Endothelial cell of umbilical vein (primary cell): ENCODE data around the gene UFSP2. TPM values are rescaled to one million over a fixed set of nuclear protein-coding genes. Genes with fewer than 3 reads are reported as not detected.

Experiments used
- BruUV-seq: library from RNA; stranded (reverse); fragments of 400-500 nt; replicated peaks from 2 replicates; lab custom pipeline; 2021; lab: Mats Ljungman, UMichigan
- CTCF ChIA-PET: fragments of 300-600, 350-600 bp; sonication (Branson Sonifier 250); formaldehyde crosslinking; loops from one replicate; lab custom pipeline; 2021; ENCODE audit warnings: antibody characterized with exemption, inconsistent platforms; lab: Charles Lee
- POLR2A ChIA-PET: fragments of 300-600, 350-600 bp; sonication (Branson Sonifier 250); formaldehyde crosslinking; loops from one replicate; lab custom pipeline; 2021; ENCODE audit warnings: antibody characterized with exemption, inconsistent platforms; lab: Charles Lee
- DNase-seq: peaks from one replicate; pipeline ENCODE4 v3.0.0-alpha.2; 2011; ENCODE audit warnings: low read depth, low spot score
- FAIRE-seq: peaks from 2 replicates; lab custom pipeline; 2011; peaks lifted over from hg19 to GRCh38; lab: Jason Lieb, UNC
- H2AFZ ChIP-seq: 2 replicates; pipeline ENCODE4 v1.6.0; 2012; ENCODE audit warnings: low read depth, low read length, control low read depth, inconsistent platforms
- H3K27ac ChIP-seq: 2 replicates; pipeline ENCODE4 v1.5.1; 2011; ENCODE audit warnings: low read depth, mild to moderate bottlenecking, control low read depth, low read length, moderate library complexity; ENCODE audit not compliant: insufficient read depth
- H3K27me3 ChIP-seq, 2 experiments: 2 replicates each; pipeline versions ENCODE4 v1.6.0 to v1.6.1; 2011; ENCODE audit warnings: low read length in 2 of 2, mixed read lengths in 1 of 2; ENCODE audit not compliant: control insufficient read depth in 2 of 2, insufficient read depth in 2 of 2
- H3K36me3 ChIP-seq, 2 experiments: 2 replicates in 1 of 2; 3 replicates in 1 of 2; pipeline ENCODE4 v1.5.1; 2011; ENCODE audit warnings: low read length in 2 of 2, mild to moderate bottlenecking in 1 of 2, moderate library complexity in 1 of 2; ENCODE audit not compliant: control insufficient read depth in 2 of 2, insufficient read depth in 2 of 2; ENCODE audit errors: extremely low read depth in 1 of 2
- H3K4me1 ChIP-seq: 3 replicates; pipeline ENCODE4 v1.5.1; 2011; ENCODE audit warnings: mild to moderate bottlenecking, low read length; ENCODE audit not compliant: control insufficient read depth, insufficient read depth; ENCODE audit errors: extremely low read depth
- H3K4me2 ChIP-seq: 2 replicates; pipeline ENCODE4 v1.6.1; 2011; ENCODE audit warnings: low read length, control low read depth, mixed read lengths; ENCODE audit not compliant: insufficient read depth
- H3K4me3 ChIP-seq, 3 experiments: fragments of 200-600 bp in 1 of 3; sonication (generic), shearing (Covaris generic) in 1 of 3; replicated peaks in 1 of 3; 2 replicates each; pipeline ENCODE4 v1.5.1; 2011 to 2016; ENCODE audit warnings: control low read depth in 3 of 3, low read length in 3 of 3, mild to moderate bottlenecking in 2 of 3, inconsistent platforms in 1 of 3, low read depth in 1 of 3, moderate library complexity in 1 of 3; ENCODE audit not compliant: insufficient read depth in 1 of 3
- H3K79me2 ChIP-seq: 2 replicates; pipeline ENCODE4 v1.6.0; 2012; ENCODE audit warnings: low read length, inconsistent platforms; ENCODE audit not compliant: control insufficient read depth, insufficient read depth
- H3K9ac ChIP-seq: replicated peaks from 2 replicates; pipeline ENCODE3; 2011; ENCODE audit warnings: low read length, control low read depth; ENCODE audit not compliant: insufficient read depth; ENCODE audit errors: extremely low read depth
- H3K9me1 ChIP-seq: replicated peaks from 3 replicates; pipeline ENCODE4 v1.6.0; 2011; ENCODE audit warnings: mild to moderate bottlenecking, low read length; ENCODE audit not compliant: control insufficient read depth, insufficient read depth; ENCODE audit errors: extremely low read depth
- H3K9me3 ChIP-seq: replicated peaks from 2 replicates; pipeline ENCODE4 v1.5.1; 2012; ENCODE audit warnings: low read length, inconsistent platforms; ENCODE audit not compliant: control insufficient read depth, insufficient read depth
- H4K20me1 ChIP-seq: replicated peaks from 2 replicates; pipeline ENCODE3; 2011; ENCODE audit warnings: mild to moderate bottlenecking, low read length; ENCODE audit not compliant: control insufficient read depth, insufficient read depth; ENCODE audit errors: extremely low read depth
- CTCF ChIP-seq, 2 donors: IDR thresholded peaks; 1 replicate in 1 of 2; 2 replicates in 1 of 2; pipeline ENCODE4 v1.5.1; 2011; ENCODE audit warnings: low read length in 2 of 2, mild to moderate bottlenecking in 2 of 2, moderate library complexity in 2 of 2, control low read depth in 1 of 2, inconsistent platforms in 1 of 2, low read depth in 1 of 2; ENCODE audit not compliant: insufficient read depth in 1 of 2; ENCODE audit errors: extremely low read depth in 1 of 2
- EZH2 ChIP-seq: IDR thresholded peaks from 2 replicates; pipeline ENCODE4 v1.6.1; 2012; ENCODE audit warnings: borderline replicate concordance, low read depth, mild to moderate bottlenecking, moderate library complexity, low read length, inconsistent platforms; ENCODE audit not compliant: severe bottlenecking
- FOS ChIP-seq: IDR thresholded peaks from 2 replicates; pipeline ENCODE4 v1.6.1; 2011; ENCODE audit warnings: mild to moderate bottlenecking, low read length, moderate library complexity, borderline replicate concordance; ENCODE audit not compliant: insufficient read depth
- GATA2 ChIP-seq: IDR thresholded peaks from 2 replicates; pipeline ENCODE4 v1.7.0; 2011; ENCODE audit warnings: low read depth, mild to moderate bottlenecking, moderate library complexity, mixed read lengths, low read length; ENCODE audit not compliant: insufficient read length, insufficient read depth
- JUN ChIP-seq: IDR thresholded peaks from 2 replicates; pipeline ENCODE4 v1.6.1; 2011; ENCODE audit warnings: borderline replicate concordance, low read depth; ENCODE audit not compliant: insufficient read length, insufficient read depth
- MAX ChIP-seq: IDR thresholded peaks from 2 replicates; pipeline ENCODE4 v1.6.1; 2011; ENCODE audit not compliant: insufficient read depth, insufficient read length
- MYC ChIP-seq: IDR thresholded peaks from one replicate; pipeline ENCODE4 v1.6.1; 2011; ENCODE audit warnings: mild to moderate bottlenecking, low read depth, low read length
- POLR2A ChIP-seq: IDR thresholded peaks from 2 replicates; pipeline ENCODE4 v1.6.1; 2012; ENCODE audit warnings: low read depth, mild to moderate bottlenecking, control low read depth, low read length
- POLR2AphosphoS5 ChIP-seq: IDR thresholded peaks from 2 replicates; pipeline ENCODE4 v1.6.1; 2012; ENCODE audit warnings: low read depth, mild to moderate bottlenecking, control low read depth, low read length, moderate library complexity; ENCODE audit not compliant: insufficient read depth
- dilution Hi-C: fragments of 300-500 bp; cut with MboI; formaldehyde crosslinking; loops from one replicate; pipeline ENCODE4 v1.15.0; 2019; ENCODE audit warnings: low sequenced_read_pairs; ENCODE audit not compliant: extremely low pct_ligation_motif_present
- intact Hi-C: fragments of 100-400 bp; cut with micrococcal nuclease; formaldehyde crosslinking; loops from one replicate; pipeline ENCODE4 v1.10.0; 2022
- polyA plus RNA-seq, 4 experiments: library from polyadenylated mRNA; depleted of rRNA in 3 of 4; stranded (reverse) in 3 of 4; unstranded in 1 of 4; fragments of >200 nt; gene quantifications; 2 replicates each; pipeline versions ENCODE4 v1.2.1 to v1.2.3, GENCODE V29; 2011 to 2012; ENCODE audit warnings: missing spikeins in 1 of 4
- total RNA-seq: library from RNA; stranded (reverse); gene quantifications from 2 replicates; pipeline ENCODE4 v1.2.3, GENCODE V29; 2021

UFSP2 gene
- total and polyA plus RNA-seq, 2 donors (not counting 3 experiments of a cell fraction or from before 2014, with no cell fraction given): 25.2 to 26.7 TPM

DNA sequence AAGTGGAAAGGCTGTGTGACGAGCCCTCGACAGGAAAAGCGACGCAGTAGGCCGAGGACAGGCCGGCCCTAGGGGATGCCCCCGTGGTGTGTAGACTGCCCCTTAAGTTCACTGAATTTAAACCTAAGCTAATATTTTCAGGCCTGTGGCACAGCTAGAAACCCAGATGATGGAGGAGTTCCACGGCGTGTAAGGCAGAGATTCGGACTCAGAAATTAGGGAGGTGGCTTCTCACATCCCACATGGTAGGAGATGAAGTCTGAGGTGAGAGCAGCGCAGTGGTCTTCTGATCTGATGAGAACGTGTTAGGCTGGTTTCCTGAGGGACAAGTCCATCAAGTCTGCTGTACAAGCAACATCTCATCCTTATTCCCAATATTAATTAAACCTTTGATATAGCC lies 37.8 kb downstream of the UFSP2 start:
- Histone ChIP-seq H3K9ac (no peak overlapping the region), H3K27ac (no peak overlapping the region), H3K36me3 (no peaks in the 10 kb centered on the region), H3K4me1 (peaks cover 19% of the 10 kb centered on the region), H3K9me3 (no peaks in the 10 kb centered on the region), H3K4me3 (no peak overlapping the region), H3K4me2 (no peak overlapping the region), H3K27me3 (no peaks in the 10 kb centered on the region), H4K20me1 (no peaks in the 10 kb centered on the region), H2AFZ (no peak overlapping the region), H3K9me1 (no peaks in the 10 kb centered on the region), H3K79me2 (no peaks in the 10 kb centered on the region)
- ChIA-PET POLR2A (no interaction called here), CTCF (no interaction called here)
- intact Hi-C loops (no loop called here), dilution Hi-C loops (loop anchor here (25.0 kb wide), 1 partner anchor 101 kb away; no protein-coding TSS in a partner anchor)
- TF ChIP-seq JUN: no peak
- TF ChIP-seq GATA2: no peak
- TF ChIP-seq EZH2: no peak
- no peak for TF ChIP-seq MAX
- no peak for TF ChIP-seq MYC
- TF ChIP-seq CTCF (IDR thresholded peaks at IDR 0.05; ENCODE audit: extremely low read depth in 1 of 2, insufficient read depth in 1 of 2, low read depth in 1 of 2, low read length in 2 of 2): no peak
- TF ChIP-seq POLR2AphosphoS5: no peak
- TF ChIP-seq POLR2A: no peak
- TF ChIP-seq FOS: no peak
- DNase-seq (no peak), FAIRE-seq (no peak)
- no TSS peak for BruUV-seq
